ENCODE results near the gene PAX8. TPM values are rescaled to one million over a fixed set of nuclear protein-coding genes. Genes with fewer than 3 reads are reported as not detected.

Gene PAX8
- total and polyA plus RNA-seq, 2 of the 13 experiments (the other 11 are each of a cell fraction or from before 2014, with no cell fraction given), result 1.5 to 8.8 TPM

- ATAC-seq (no peak; the same call in 2 of the 3 replicates), DNase-seq (ENCODE audit: low spot score) (no peak), FAIRE-seq (no peak)
- ChIA-PET CTCF (ENCODE audit: low intra/inter-chr PET ratio, low total read pairs) (interaction anchor here (1.3 to 4.3 kb wide), 4 partner anchors 60 to 172 kb away, joined by 6 to 80 read pairs (median 22); no protein-coding TSS in a partner anchor), POLR2A (interaction anchor here (0.7 to 3.4 kb wide), 25 partner anchors 12 to 554 kb away, joined by 3 to 66 read pairs (median 7); partner anchors contain the start of genes IL1RN and PSD4)
- Histone ChIP-seq H4K20me1 (ENCODE audit: insufficient read depth, low read length) (no peaks in the 10 kb centered on the region), H3K4me1 (ENCODE audit: insufficient read depth, low read length) (peaks cover 51% of the 10 kb centered on the region), H3K4me3 (replicated peaks in 1 of 3; ENCODE audit: insufficient read depth in 1 of 3, low read depth in 2 of 3, low read length in 3 of 3) (peak overlapping the region; percentile 68 to 83 (median 80)), H3K79me2 (ENCODE audit: insufficient read depth, low read length) (no peaks in the 10 kb centered on the region), H3K27ac (ENCODE audit: extremely low read length, insufficient read depth, low read length) (peak overlapping the region; percentile 46), H3K36me3 (replicated peaks in 1 of 2; ENCODE audit: control insufficient read depth in 1 of 2, insufficient read depth in 2 of 2, low read length in 2 of 2) (no peaks in the 10 kb centered on the region; a peak in 1 of 5 replicates), H3K9ac (ENCODE audit: insufficient read depth, low read depth, low read length) (peak overlapping the region; percentile 65), H3K27me3 (ENCODE audit: control insufficient read depth in 1 of 2, insufficient read depth in 2 of 2, low read length in 2 of 2) (no peaks in the 10 kb centered on the region; a peak in 1 of 5 replicates), H2AFZ (ENCODE audit: low read length) (no peak overlapping the region), H3K9me3 (ENCODE audit: low read length) (no peaks in the 10 kb centered on the region), H3K4me2 (ENCODE audit: low read depth, low read length) (peak overlapping the region; percentile 80)
- in situ Hi-C loops (cut with HindIII; ENCODE audit: extremely low pct_ligation_motif_present, low pct_unique_long_range_greater_than_20kb), result loop anchor here (5.0 kb wide), 2 partner anchors 61 to 116 kb away; no protein-coding TSS in a partner anchor
- intact Hi-C loops (cut with micrococcal nuclease; ENCODE audit: unreplicated experiment), result loop anchor here (1.0 to 2.0 kb wide), 2 partner anchors 41 to 118 kb away; no protein-coding TSS in a partner anchor
- no TSS peak for BruUV-seq (replicated peaks)
- WGBS (ENCODE audit: low lambda C conversion rate), result 38% methylated on average over 22 of the region's 32 CpGs
- TF ChIP-seq SMAD9 (CRISPR knock-in tag; IDR thresholded peaks at IDR 0.05), result no peak
- TF ChIP-seq ZNF512B (CRISPR knock-in tag; IDR thresholded peaks at IDR 0.05; ENCODE audit: borderline replicate concordance), result no peak
- TF ChIP-seq ATF2 (CRISPR knock-in tag; IDR thresholded peaks at IDR 0.05), result 0 out of 2 replicates have a peak, but pooled peaks have one; percentile 2
- 0 out of 2 replicates have a peak, but pooled peaks have one; percentile 0 for TF ChIP-seq ZMAT3 (CRISPR knock-in tag; conservative IDR thresholded peaks at IDR 0.05)
- no peak; the same call in 1 of the 2 replicates for TF ChIP-seq PAWR (CRISPR knock-in tag; IDR thresholded peaks at IDR 0.05; ENCODE audit: borderline replicate concordance)
- peak; percentile 45 for TF ChIP-seq ZNF18 (CRISPR knock-in tag; IDR thresholded peaks at IDR 0.05; ENCODE audit: insufficient replicate concordance)
- no peak for TF ChIP-seq UBTF (CRISPR knock-in tag; IDR thresholded peaks at IDR 0.05)
- TF ChIP-seq ZNF280B (CRISPR knock-in tag; IDR thresholded peaks at IDR 0.05; ENCODE audit: borderline replicate concordance), result 0 out of 2 replicates have a peak, but pooled peaks have one; percentile 32
- 0 out of 2 replicates have a peak, but pooled peaks have one; percentile 50 for TF ChIP-seq HES4 (CRISPR knock-in tag; IDR thresholded peaks at IDR 0.05; ENCODE audit: borderline replicate concordance)
- TF ChIP-seq ZNF746 (CRISPR knock-in tag; IDR thresholded peaks at IDR 0.05), result 0 out of 2 replicates have a peak, but pooled peaks have one; percentile 21
- TF ChIP-seq ZSCAN29 (CRISPR knock-in tag; conservative IDR thresholded peaks at IDR 0.05), result 0 out of 2 replicates have a peak, but pooled peaks have one; percentile 14
Observed at GRCh38 chr2:113198048-113198789, 80.5 kb downstream of the PAX8 start.
